K562 (cell line): ENCODE data around the gene SPHK2. TPM values are rescaled to one million over a fixed set of nuclear protein-coding genes. Genes with fewer than 3 reads are reported as not detected.

ENCODE experiments used
- ARNT ChIP-seq, 2 experiments: fragments of 450-650 bp; IDR thresholded peaks; 2 replicates each; pipeline ENCODE4 v1.6.1; 2016; ENCODE audit warnings: mild to moderate bottlenecking in 1 of 2
- ATF1 ChIP-seq, 2 experiments: fragments of 450-650 bp in 1 of 2; IDR thresholded peaks; 2 replicates each; pipeline ENCODE4 v1.6.1; 2016; ENCODE audit warnings: missing compliant biosample characterization in 1 of 2, missing genetic modification characterization in 1 of 2
- KDM1A ChIP-seq, 2 experiments: fragments of 450-650 bp; IDR thresholded peaks; 2 replicates each; pipeline ENCODE4 v1.6.1; 2016; ENCODE audit warnings: mild to moderate bottlenecking in 2 of 2
- KLF13 ChIP-seq: fragments of 450-650 bp; IDR thresholded peaks from 2 replicates; pipeline ENCODE4 v1.6.1; 2016; ENCODE audit warnings: missing genetic modification characterization, low read depth, mild to moderate bottlenecking, missing compliant biosample characterization, moderate library complexity, borderline replicate concordance
- NCOA4 ChIP-seq: fragments of 450-650 bp; IDR thresholded peaks from 2 replicates; pipeline ENCODE4 v1.6.1; 2018; ENCODE audit warnings: mild to moderate bottlenecking; ENCODE audit not compliant: partially characterized antibody
- NEUROD1 ChIP-seq: fragments of 150-350 bp; IDR thresholded peaks from 2 replicates; pipeline ENCODE4 v1.6.1; 2014; ENCODE audit warnings: borderline replicate concordance, low read length, low read depth; ENCODE audit not compliant: partially characterized antibody
- NFIC ChIP-seq: fragments of 450-650 bp; IDR thresholded peaks from 2 replicates; pipeline ENCODE4 v1.6.1; 2017; ENCODE audit warnings: mild to moderate bottlenecking, inconsistent platforms
- POLR2G ChIP-seq: fragments of 200-400 bp; formaldehyde crosslinking; IDR thresholded peaks from 2 replicates; pipeline ENCODE4 v1.6.1; 2017; ENCODE audit warnings: low read depth, mild to moderate bottlenecking, antibody characterized with exemption, low read length, moderate library complexity
- RAD21 ChIP-seq, 2 experiments: fragments of 250-450 bp in 1 of 2; fragments of 450-650 bp in 1 of 2; sonication (Bioruptor Pico) in 1 of 2; formaldehyde crosslinking in 1 of 2; IDR thresholded peaks in 1 of 2; conservative IDR thresholded peaks in 1 of 2; 2 replicates each; pipeline versions ENCODE4 v1.4.0 to v1.8.0; 2020 to 2022; ENCODE audit warnings: mild to moderate bottlenecking in 2 of 2, moderate library complexity in 1 of 2
- SMARCE1 ChIP-seq: fragments of 450-650 bp; IDR thresholded peaks from 2 replicates; pipeline ENCODE4 v1.7.1; 2016; ENCODE audit warnings: mild to moderate bottlenecking
- ZC3H8 ChIP-seq: fragments of 450-650 bp; IDR thresholded peaks from 2 replicates; pipeline ENCODE4 v1.6.1; 2017
- polyA plus RNA-seq, 8 experiments: library from polyadenylated mRNA; depleted of rRNA in 4 of 8; stranded (reverse) in 5 of 8; unstranded in 3 of 8; fragments of >200 nt; fragmentation: Nextera tagmentation in 2 of 8; fragmentation: Illumina TruSeq in 1 of 8; extraction: Ambion mirVana in 2 of 8; extraction: Trizol in 1 of 8; gene quantifications; 2 replicates each; pipeline versions ENCODE4 v1.2.1 to v1.2.3, GENCODE V29; 2011 to 2014; ENCODE audit warnings: inconsistent platforms in 1 of 8, missing spikeins in 1 of 8
- total RNA-seq, 7 experiments: library from RNA; depleted of rRNA in 6 of 7; stranded (reverse); fragments of >200 nt in 6 of 7; fragmentation: Illumina TruSeq in 2 of 7; extraction: Trizol in 2 of 7; gene quantifications; 2 replicates each; pipeline versions ENCODE4 v1.2.1 to v1.2.3, GENCODE V29; 2011 to 2021; ENCODE audit warnings: low replicate concordance in 1 of 7
- TF ChIP-seq, protein P1 (sequence below): sonication (generic); formaldehyde crosslinking; IDR thresholded peaks from 2 replicates; pipeline ENCODE4 v1.8.1; 2022; ENCODE audit warnings: missing genetic modification reagents
- TF ChIP-seq, protein P2 (sequence below), 2 experiments: IDR thresholded peaks; 2 replicates each; pipeline ENCODE4 v1.6.1; 2012; ENCODE audit warnings: improper control_type of control experiment in 2 of 2, low read depth in 2 of 2, low read length in 2 of 2, borderline replicate concordance in 1 of 2
- TF ChIP-seq, protein P3 (sequence below): fragments of 450-650 bp; formaldehyde crosslinking; IDR thresholded peaks from 2 replicates; pipeline ENCODE4 v1.4.0; 2022; ENCODE audit warnings: missing genetic modification characterization
- TF ChIP-seq, protein P4 (sequence below): fragments of 250-450 bp; sonication (Bioruptor Pico); IDR thresholded peaks from 2 replicates; pipeline ENCODE4 v1.4.0; 2020

The SPHK2 gene
- total and polyA plus RNA-seq, 9 of the 15 experiments (the other 6 are each of a cell fraction or from before 2014, with no cell fraction given): 0.10 to 15.2 (median 2.9) TPM

DNA sequence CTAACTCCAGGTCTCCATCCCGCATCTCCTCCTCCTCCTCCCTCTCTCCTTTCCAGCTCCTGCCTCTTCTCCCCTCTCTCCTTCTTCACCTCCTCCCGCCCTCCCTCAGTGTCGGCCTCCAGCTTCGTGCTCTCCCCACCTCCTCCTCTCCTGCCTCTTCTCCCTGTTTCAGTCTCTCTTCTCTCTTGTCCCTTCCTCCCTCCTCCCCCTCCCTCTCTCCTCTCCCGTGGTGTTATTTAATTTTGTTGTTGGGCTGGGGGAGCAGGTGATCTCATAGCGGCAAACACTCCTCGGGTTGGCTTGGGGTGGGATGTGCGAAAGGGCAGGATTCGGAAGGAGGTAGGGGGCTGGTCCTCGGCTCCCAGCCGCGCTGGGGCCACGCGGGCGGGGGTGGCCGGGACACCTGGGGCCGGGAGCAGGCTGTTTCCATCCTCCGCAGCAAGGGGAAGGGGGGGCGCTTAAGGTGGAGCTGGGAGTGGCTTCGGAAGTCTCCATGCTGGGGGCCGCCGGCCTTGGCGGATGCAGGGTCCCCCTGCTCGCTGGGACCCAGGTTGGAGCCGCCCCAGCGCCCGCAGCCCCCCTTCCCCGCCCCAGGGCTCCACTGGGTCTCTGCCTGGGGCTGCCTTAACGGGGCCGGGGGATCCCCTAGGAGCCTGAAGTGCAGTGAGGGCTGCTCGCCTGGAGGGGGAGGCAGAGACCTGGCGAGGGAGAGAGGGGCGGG, 26.9 kb downstream of the SPHK2 start, which contains the start of gene CA11 (continued):
- TF ChIP-seq RAD21 (CRISPR knock-in tag; conservative IDR thresholded peaks at IDR 0.05 in 1 of 2, IDR thresholded peaks at IDR 0.05 in 1 of 2) (peak; percentile 89 to 95), POLR2G (peak; percentile 57), ARNT (IDR thresholded peaks at IDR 0.05) (peak in 1 of 2 experiments; percentile 54; a peak in 3 of 4 replicates), KDM1A (IDR thresholded peaks at IDR 0.05) (peak; percentile 31 to 91; a peak in 3 of 4 replicates), NCOA4 (peak; percentile 89), KLF13 (peak; percentile 52; the same call in 1 of the 2 replicates), ZC3H8 (0 out of 2 replicates have a peak, but pooled peaks have one; percentile 71), ATF1 (CRISPR knock-in tag; IDR thresholded peaks at IDR 0.05) (no peak), ATF1 (tag; IDR thresholded peaks at IDR 0.05) (0 out of 2 replicates have a peak, but pooled peaks have one; percentile 42), SMARCE1 (0 out of 2 replicates have a peak, but pooled peaks have one; percentile 59), NEUROD1 (peak; percentile 44), NFIC (peak; percentile 31; the same call in 1 of the 2 replicates)
- TF ChIP-seq, protein P1, sequence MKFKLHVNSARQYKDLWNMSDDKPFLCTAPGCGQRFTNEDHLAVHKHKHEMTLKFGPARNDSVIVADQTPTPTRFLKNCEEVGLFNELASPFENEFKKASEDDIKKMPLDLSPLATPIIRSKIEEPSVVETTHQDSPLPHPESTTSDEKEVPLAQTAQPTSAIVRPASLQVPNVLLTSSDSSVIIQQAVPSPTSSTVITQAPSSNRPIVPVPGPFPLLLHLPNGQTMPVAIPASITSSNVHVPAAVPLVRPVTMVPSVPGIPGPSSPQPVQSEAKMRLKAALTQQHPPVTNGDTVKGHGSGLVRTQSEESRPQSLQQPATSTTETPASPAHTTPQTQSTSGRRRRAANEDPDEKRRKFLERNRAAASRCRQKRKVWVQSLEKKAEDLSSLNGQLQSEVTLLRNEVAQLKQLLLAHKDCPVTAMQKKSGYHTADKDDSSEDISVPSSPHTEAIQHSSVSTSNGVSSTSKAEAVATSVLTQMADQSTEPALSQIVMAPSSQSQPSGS: no peak
- TF ChIP-seq, protein P2, sequence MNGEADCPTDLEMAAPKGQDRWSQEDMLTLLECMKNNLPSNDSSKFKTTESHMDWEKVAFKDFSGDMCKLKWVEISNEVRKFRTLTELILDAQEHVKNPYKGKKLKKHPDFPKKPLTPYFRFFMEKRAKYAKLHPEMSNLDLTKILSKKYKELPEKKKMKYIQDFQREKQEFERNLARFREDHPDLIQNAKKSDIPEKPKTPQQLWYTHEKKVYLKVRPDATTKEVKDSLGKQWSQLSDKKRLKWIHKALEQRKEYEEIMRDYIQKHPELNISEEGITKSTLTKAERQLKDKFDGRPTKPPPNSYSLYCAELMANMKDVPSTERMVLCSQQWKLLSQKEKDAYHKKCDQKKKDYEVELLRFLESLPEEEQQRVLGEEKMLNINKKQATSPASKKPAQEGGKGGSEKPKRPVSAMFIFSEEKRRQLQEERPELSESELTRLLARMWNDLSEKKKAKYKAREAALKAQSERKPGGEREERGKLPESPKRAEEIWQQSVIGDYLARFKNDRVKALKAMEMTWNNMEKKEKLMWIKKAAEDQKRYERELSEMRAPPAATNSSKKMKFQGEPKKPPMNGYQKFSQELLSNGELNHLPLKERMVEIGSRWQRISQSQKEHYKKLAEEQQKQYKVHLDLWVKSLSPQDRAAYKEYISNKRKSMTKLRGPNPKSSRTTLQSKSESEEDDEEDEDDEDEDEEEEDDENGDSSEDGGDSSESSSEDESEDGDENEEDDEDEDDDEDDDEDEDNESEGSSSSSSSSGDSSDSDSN (IDR thresholded peaks at IDR 0.05; ENCODE audit: borderline replicate concordance in 1 of 2, low read depth in 2 of 2, low read length in 2 of 2): peak; percentile 36 to 77; a peak in 1 of 4 replicates
- TF ChIP-seq, protein P3, sequence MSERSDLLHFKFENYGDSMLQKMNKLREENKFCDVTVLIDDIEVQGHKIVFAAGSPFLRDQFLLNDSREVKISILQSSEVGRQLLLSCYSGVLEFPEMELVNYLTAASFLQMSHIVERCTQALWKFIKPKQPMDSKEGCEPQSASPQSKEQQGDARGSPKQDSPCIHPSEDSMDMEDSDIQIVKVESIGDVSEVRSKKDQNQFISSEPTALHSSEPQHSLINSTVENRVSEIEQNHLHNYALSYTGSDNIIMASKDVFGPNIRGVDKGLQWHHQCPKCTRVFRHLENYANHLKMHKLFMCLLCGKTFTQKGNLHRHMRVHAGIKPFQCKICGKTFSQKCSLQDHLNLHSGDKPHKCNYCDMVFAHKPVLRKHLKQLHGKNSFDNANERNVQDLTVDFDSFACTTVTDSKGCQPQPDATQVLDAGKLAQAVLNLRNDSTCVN (CRISPR knock-in tag): peak; percentile 69; the same call in 1 of the 2 replicates
- TF ChIP-seq, protein P4, sequence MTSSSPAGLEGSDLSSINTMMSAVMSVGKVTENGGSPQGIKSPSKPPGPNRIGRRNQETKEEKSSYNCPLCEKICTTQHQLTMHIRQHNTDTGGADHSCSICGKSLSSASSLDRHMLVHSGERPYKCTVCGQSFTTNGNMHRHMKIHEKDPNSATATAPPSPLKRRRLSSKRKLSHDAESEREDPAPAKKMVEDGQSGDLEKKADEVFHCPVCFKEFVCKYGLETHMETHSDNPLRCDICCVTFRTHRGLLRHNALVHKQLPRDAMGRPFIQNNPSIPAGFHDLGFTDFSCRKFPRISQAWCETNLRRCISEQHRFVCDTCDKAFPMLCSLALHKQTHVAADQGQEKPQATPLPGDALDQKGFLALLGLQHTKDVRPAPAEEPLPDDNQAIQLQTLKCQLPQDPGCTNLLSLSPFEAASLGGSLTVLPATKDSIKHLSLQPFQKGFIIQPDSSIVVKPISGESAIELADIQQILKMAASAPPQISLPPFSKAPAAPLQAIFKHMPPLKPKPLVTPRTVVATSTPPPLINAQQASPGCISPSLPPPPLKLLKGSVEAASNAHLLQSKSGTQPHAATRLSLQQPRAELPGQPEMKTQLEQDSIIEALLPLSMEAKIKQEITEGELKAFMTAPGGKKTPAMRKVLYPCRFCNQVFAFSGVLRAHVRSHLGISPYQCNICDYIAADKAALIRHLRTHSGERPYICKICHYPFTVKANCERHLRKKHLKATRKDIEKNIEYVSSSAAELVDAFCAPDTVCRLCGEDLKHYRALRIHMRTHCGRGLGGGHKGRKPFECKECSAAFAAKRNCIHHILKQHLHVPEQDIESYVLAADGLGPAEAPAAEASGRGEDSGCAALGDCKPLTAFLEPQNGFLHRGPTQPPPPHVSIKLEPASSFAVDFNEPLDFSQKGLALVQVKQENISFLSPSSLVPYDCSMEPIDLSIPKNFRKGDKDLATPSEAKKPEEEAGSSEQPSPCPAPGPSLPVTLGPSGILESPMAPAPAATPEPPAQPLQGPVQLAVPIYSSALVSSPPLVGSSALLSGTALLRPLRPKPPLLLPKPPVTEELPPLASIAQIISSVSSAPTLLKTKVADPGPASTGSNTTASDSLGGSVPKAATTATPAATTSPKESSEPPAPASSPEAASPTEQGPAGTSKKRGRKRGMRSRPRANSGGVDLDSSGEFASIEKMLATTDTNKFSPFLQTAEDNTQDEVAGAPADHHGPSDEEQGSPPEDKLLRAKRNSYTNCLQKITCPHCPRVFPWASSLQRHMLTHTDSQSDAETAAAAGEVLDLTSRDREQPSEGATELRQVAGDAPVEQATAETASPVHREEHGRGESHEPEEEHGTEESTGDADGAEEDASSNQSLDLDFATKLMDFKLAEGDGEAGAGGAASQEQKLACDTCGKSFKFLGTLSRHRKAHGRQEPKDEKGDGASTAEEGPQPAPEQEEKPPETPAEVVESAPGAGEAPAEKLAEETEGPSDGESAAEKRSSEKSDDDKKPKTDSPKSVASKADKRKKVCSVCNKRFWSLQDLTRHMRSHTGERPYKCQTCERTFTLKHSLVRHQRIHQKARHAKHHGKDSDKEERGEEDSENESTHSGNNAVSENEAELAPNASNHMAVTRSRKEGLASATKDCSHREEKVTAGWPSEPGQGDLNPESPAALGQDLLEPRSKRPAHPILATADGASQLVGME: no peak; the same call in 1 of the 2 replicates
